ENCODE measurements around the gene LY6G5B. TPM values are rescaled to one million over a fixed set of nuclear protein-coding genes. Genes with fewer than 3 reads are reported as not detected.

LY6G5B gene
- polyA plus RNA-seq, 1 donor: 31.1 TPM

- DNase-seq: peak; percentile 49
Observed at GRCh38 chr6:31713991-31714684, 44.4 kb downstream of the LY6G5B start.

DNA sequence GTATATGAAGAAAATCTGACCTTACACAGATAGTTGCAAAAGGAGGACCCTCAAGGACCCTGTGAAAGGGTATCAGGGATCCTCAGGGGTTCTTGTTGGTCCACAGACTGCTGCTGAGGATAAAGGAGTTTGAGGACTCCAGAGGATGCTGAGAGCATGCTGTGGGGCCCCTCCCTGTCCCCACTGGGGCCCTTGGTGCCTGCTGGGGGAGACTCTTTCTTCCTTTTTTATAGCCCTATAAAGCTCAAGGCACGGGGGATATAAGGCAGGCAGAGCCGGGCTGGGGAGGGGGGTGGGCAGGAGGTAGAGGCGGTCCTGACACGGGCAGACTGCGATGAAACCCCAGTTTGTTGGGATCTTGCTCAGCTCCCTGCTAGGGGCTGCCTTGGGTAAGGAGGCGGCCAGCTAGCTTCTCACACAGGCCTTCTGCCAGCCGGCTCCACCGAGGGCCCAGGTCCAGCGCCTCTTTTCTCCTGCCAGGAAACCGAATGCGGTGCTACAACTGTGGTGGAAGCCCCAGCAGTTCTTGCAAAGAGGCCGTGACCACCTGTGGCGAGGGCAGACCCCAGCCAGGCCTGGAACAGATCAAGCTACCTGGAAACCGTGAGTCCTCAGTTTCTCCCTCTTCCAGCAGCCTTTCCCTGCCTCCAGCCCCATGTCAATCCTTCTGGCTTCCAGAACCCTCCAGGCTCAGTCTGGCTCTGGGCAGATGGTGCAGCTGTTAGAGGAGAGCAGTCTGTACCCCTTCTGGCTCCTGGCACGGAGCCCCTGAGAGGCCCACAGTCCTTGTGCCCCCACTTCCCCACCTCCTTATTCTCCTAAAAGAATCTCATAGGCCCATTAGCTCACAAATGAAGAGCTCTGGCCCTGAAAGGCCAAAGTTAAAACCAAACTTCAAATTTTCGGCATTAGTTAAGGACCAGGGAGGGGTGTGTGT, 45.5 kb downstream of the LY6G5B start, which contains the start of gene LY6G6D:
Gene LY6G6D (plus strand): TSS at position 327 of the 937 bp plus-strand sequence. CDS start 8 bp downstream, at position 335.
- DNase-seq: no peak

GRCh38 chr6:31717499-31718222, 47.9 kb downstream of the LY6G5B start:
- DNase-seq: no peak

DNA sequence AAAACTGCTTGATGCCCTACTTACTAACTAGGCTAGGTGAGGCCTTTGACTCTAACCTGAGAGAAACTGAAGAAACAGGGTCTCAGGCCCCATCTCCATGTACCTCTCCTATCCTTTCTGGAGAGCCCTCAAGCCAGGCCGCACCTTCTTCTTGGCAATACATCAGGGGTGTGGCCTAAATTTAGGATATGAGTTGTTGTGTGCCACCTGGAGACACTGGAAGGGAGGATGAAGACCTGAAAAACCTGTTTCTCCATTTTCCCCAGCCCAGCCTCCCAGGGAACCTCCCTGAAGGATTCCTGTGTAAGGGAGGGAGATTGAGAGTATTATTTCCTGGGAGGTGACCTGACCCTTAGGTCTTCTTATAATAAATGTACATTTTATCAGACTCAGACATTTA, 48.5 kb downstream of the LY6G5B start:
- no peak for DNase-seq

GRCh38 chr6:31719001-31719400, 49.2 kb downstream of the LY6G5B start:
- DNase-seq: no peak

DNA sequence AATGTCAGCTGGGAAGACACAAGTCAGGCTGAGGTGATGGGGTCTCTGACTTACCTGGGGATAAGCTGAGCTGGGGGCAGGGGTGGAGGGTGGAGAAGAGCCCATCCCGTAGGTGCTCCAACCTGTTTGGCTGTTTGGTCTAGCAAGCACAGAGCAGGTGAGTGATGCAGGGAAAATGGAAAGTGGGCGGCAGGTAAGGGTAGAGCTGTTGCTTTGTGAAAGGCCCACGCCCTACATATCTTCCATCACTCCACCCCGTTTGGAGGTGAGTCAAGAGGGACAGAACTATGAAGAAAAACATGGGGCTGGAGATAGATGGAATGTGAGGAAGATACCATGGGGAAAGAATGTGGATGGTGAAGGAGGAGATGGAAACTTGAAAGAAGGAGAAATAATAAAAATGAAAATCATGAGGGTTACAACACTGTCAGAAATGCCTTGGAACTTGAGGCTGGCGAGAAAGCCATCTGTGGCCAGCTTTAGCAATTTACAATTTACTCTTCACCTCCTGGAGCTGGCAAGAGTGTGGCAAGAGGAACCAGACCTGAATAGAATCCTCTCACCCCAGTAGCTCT, 50.5 kb downstream of the LY6G5B start:
- no peak for DNase-seq

GRCh38 chr6:31721351-31722020, 51.7 kb downstream of the LY6G5B start, which contains the start of gene LY6G6C:
LY6G6C (minus strand) TSS chr6:31721746; CDS start chr6:31721679, 67 bp downstream.
- no peak for DNase-seq

- DNase-seq: no peak
Observed at GRCh38 chr6:31722173-31722572, 52.4 kb downstream of the LY6G5B start.

Other genes starting within 250 kb of the LY6G5B start
- 2.1 TPM for gene MICB, start 171.8 kb upstream of the LY6G5B start, polyA plus RNA-seq (ENCODE audit: insufficient read length)
- gene MCCD1, start 141.0 kb upstream of the LY6G5B start, polyA plus RNA-seq (ENCODE audit: insufficient read length): 11.9 TPM
- gene DDX39B, start 128.0 kb upstream of the LY6G5B start, polyA plus RNA-seq (ENCODE audit: insufficient read length): 785 TPM
- 8.6 TPM for gene ATP6V1G2, start 123.4 kb upstream of the LY6G5B start, polyA plus RNA-seq (ENCODE audit: insufficient read length)
- gene NFKBIL1, start 122.4 kb upstream of the LY6G5B start, polyA plus RNA-seq (ENCODE audit: insufficient read length): 15.7 TPM
- gene LTA, start 97.7 kb upstream of the LY6G5B start, polyA plus RNA-seq (ENCODE audit: insufficient read length): 0.40 TPM
- gene TNF, start 94.4 kb upstream of the LY6G5B start, polyA plus RNA-seq (ENCODE audit: insufficient read length): 0.17 TPM
- 0.91 TPM for gene LTB, start 87.6 kb upstream of the LY6G5B start, polyA plus RNA-seq (ENCODE audit: insufficient read length)
- gene LST1, start 83.7 kb upstream of the LY6G5B start, polyA plus RNA-seq (ENCODE audit: insufficient read length): 2.6 TPM
- not detected for gene NCR3, start 77.0 kb upstream of the LY6G5B start, polyA plus RNA-seq (ENCODE audit: insufficient read length)
- 60.5 TPM for gene AIF1, start 54.7 kb upstream of the LY6G5B start, polyA plus RNA-seq (ENCODE audit: insufficient read length)
- 184 TPM for gene PRRC2A, start 49.3 kb upstream of the LY6G5B start, polyA plus RNA-seq (ENCODE audit: insufficient read length)
- gene BAG6, start 17.3 kb upstream of the LY6G5B start, polyA plus RNA-seq (ENCODE audit: insufficient read length): 242 TPM
- gene APOM, start 14.1 kb upstream of the LY6G5B start, polyA plus RNA-seq (ENCODE audit: insufficient read length): 95.0 TPM
- gene C6orf47, start 9.2 kb upstream of the LY6G5B start, polyA plus RNA-seq (ENCODE audit: insufficient read length): 18.2 TPM
- 27.5 TPM for gene GPANK1, start 5.0 kb upstream of the LY6G5B start, polyA plus RNA-seq (ENCODE audit: insufficient read length)
- gene CSNK2B, start 3.9 kb upstream of the LY6G5B start, polyA plus RNA-seq (ENCODE audit: insufficient read length): 237 TPM
- 2.7 TPM for gene LY6G5C, start 11.1 kb downstream of the LY6G5B start, polyA plus RNA-seq (ENCODE audit: insufficient read length)
- gene ABHD16A, start 33.3 kb downstream of the LY6G5B start, polyA plus RNA-seq (ENCODE audit: insufficient read length): 60.7 TPM
- gene LY6G6F, start 36.9 kb downstream of the LY6G5B start, polyA plus RNA-seq (ENCODE audit: insufficient read length): 0.32 TPM
- not detected for gene LY6G6D, start 45.4 kb downstream of the LY6G5B start, polyA plus RNA-seq (ENCODE audit: insufficient read length)
- gene LY6G6C, start 51.8 kb downstream of the LY6G5B start, polyA plus RNA-seq (ENCODE audit: insufficient read length): 1.1 TPM
- gene MPIG6B, start 53.4 kb downstream of the LY6G5B start, polyA plus RNA-seq (ENCODE audit: insufficient read length): 1.7 TPM
- 148 TPM for gene DDAH2, start 59.3 kb downstream of the LY6G5B start, polyA plus RNA-seq (ENCODE audit: insufficient read length)
- 268 TPM for gene CLIC1, start 66.6 kb downstream of the LY6G5B start, polyA plus RNA-seq (ENCODE audit: insufficient read length)
- 62.2 TPM for gene MSH5, start 70.0 kb downstream of the LY6G5B start, polyA plus RNA-seq (ENCODE audit: insufficient read length)
- 16.0 TPM for gene SAPCD1, start 92.7 kb downstream of the LY6G5B start, polyA plus RNA-seq (ENCODE audit: insufficient read length)
- 8.5 TPM for gene VWA7, start 107.4 kb downstream of the LY6G5B start, polyA plus RNA-seq (ENCODE audit: insufficient read length)
- 69.7 TPM for gene VARS1, start 125.8 kb downstream of the LY6G5B start, polyA plus RNA-seq (ENCODE audit: insufficient read length)
- 71.7 TPM for gene LSM2, start 137.0 kb downstream of the LY6G5B start, polyA plus RNA-seq (ENCODE audit: insufficient read length)
- gene HSPA1L, start 145.3 kb downstream of the LY6G5B start, polyA plus RNA-seq (ENCODE audit: insufficient read length): 3.8 TPM
- 72.3 TPM for gene HSPA1A, start 145.6 kb downstream of the LY6G5B start, polyA plus RNA-seq (ENCODE audit: insufficient read length)
- 112 TPM for gene HSPA1B, start 157.8 kb downstream of the LY6G5B start, polyA plus RNA-seq (ENCODE audit: insufficient read length)
- gene NEU1, start 192.8 kb downstream of the LY6G5B start, polyA plus RNA-seq (ENCODE audit: insufficient read length): 66.3 TPM
- gene SLC44A4, start 209.0 kb downstream of the LY6G5B start, polyA plus RNA-seq (ENCODE audit: insufficient read length): 52.6 TPM
- 84.3 TPM for gene EHMT2, start 227.7 kb downstream of the LY6G5B start, polyA plus RNA-seq (ENCODE audit: insufficient read length)
- gene ZBTB12, start 232.1 kb downstream of the LY6G5B start, polyA plus RNA-seq (ENCODE audit: insufficient read length): 23.1 TPM

All from left kidney (tissue), 2 donors.